CD8-positive, alpha-beta memory T cell (primary cell): ENCODE measurements around the gene SAMD15. TPM values are rescaled to one million over a fixed set of nuclear protein-coding genes. Genes with fewer than 3 reads are reported as not detected.
"Not testable (repeated sequence)": the region's sequence is repeated elsewhere in the genome, so short reads cannot be mapped to it uniquely, and the experiment has no call there.

ENCODE experiments used
- CTCF ChIA-PET: fragments of 350-600 bp; sonication (Branson Sonifier 250); formaldehyde crosslinking; loops from one replicate; lab custom pipeline; 2021; ENCODE audit warnings: antibody characterized with exemption; lab: Charles Lee
- POLR2A ChIA-PET: fragments of 350-600 bp; sonication (Branson Sonifier 250); formaldehyde crosslinking; loops from one replicate; lab custom pipeline; 2021; ENCODE audit warnings: antibody characterized with exemption; lab: Charles Lee
- DNase-seq, 5 donors: peaks; one replicate each; pipeline versions ENCODE4 v3.0.0 to v3.0.0-alpha.2; 2020 to 2022; ENCODE audit warnings: mixed read lengths in 1 of 5
- H3K27ac ChIP-seq: one replicate; pipeline ENCODE4 v1.7.0; 2013; ENCODE audit warnings: low read depth, mild to moderate bottlenecking, low read length, moderate library complexity
- H3K27me3 ChIP-seq: 2 replicates; pipeline ENCODE4 v1.7.0; 2013; ENCODE audit warnings: low read length, mild to moderate bottlenecking; ENCODE audit not compliant: insufficient read depth, poor library complexity, severe bottlenecking
- H3K36me3 ChIP-seq: 2 replicates; pipeline ENCODE4 v1.7.0; 2013; ENCODE audit warnings: mild to moderate bottlenecking, low read length, moderate library complexity; ENCODE audit not compliant: insufficient read depth
- H3K4me1 ChIP-seq: 2 replicates; pipeline ENCODE4 v1.7.0; 2013; ENCODE audit warnings: mild to moderate bottlenecking, low read length, moderate library complexity; ENCODE audit not compliant: insufficient read depth
- H3K4me3 ChIP-seq: 2 replicates; pipeline ENCODE4 v1.7.0; 2013; ENCODE audit warnings: mild to moderate bottlenecking, low read length
- H3K9me3 ChIP-seq: 2 replicates; pipeline ENCODE4 v1.7.0; 2013; ENCODE audit warnings: mild to moderate bottlenecking, low read length
- H3K27ac Mint-ChIP-seq, 8 donors: one replicate each; pipeline ENCODE4 v1.8.0; 2020 to 2021; ENCODE audit warnings: mixed read lengths in 8 of 8, mild to moderate bottlenecking in 6 of 8, inconsistent platforms in 3 of 8, moderate library complexity in 3 of 8
- H3K27me3 Mint-ChIP-seq, 2 donors: one replicate each; pipeline ENCODE4 v1.8.0; 2020 to 2021; ENCODE audit warnings: mixed read lengths in 2 of 2, mild to moderate bottlenecking in 1 of 2, moderate library complexity in 1 of 2
- H3K36me3 Mint-ChIP-seq, 3 donors: one replicate each; pipeline ENCODE4 v1.8.0; 2020 to 2021; ENCODE audit warnings: mixed read lengths in 3 of 3, inconsistent platforms in 1 of 3, mild to moderate bottlenecking in 1 of 3
- H3K4me1 Mint-ChIP-seq, 3 donors: one replicate each; pipeline ENCODE4 v1.8.0; 2020 to 2021; ENCODE audit warnings: mixed read lengths in 3 of 3, inconsistent platforms in 1 of 3, mild to moderate bottlenecking in 1 of 3
- H3K4me3 Mint-ChIP-seq, 7 donors: one replicate each; pipeline ENCODE4 v1.8.0; 2020 to 2021; ENCODE audit warnings: mixed read lengths in 7 of 7, mild to moderate bottlenecking in 6 of 7, moderate library complexity in 4 of 7, inconsistent platforms in 2 of 7
- H3K9me3 Mint-ChIP-seq, 5 donors: one replicate each; pipeline ENCODE4 v1.8.0; 2020 to 2022; ENCODE audit warnings: mixed read lengths in 5 of 5, mild to moderate bottlenecking in 3 of 5, moderate library complexity in 2 of 5, inconsistent platforms in 1 of 5
- polyA plus RNA-seq: library from polyadenylated mRNA; unstranded; fragments of 300-500 nt; fragmentation: Illumina TruSeq; gene quantifications from one replicate; pipeline ENCODE4 v1.2.3, GENCODE V29; 2021
- total RNA-seq, 2 experiments: library from RNA; stranded (reverse); gene quantifications; one replicate each; pipeline ENCODE4 v1.2.3, GENCODE V29; 2021

Gene SAMD15
- total RNA-seq = 1 to 10 TPM in 1 of 2 experiments, under 1 TPM in 1; 0.83 to 1.0 TPM
- 0.08 TPM for polyA plus RNA-seq

- peak within 1 kb of the TSS; percentile 84 for H3K4me3 ChIP-seq
- ChIA-PET CTCF (interaction anchor here (0.7 to 1.4 kb wide), 7 partner anchors 10 to 64 kb away, joined by 3 to 9 read pairs (median 3); partner anchors contain the start of genes GSTZ1 and POMT2), POLR2A (interaction anchor here (0.5 to 1.9 kb wide), 5 partner anchors 18 to 560 kb away, joined by 3 to 21 read pairs (median 3); partner anchors contain the start of genes GSTZ1 and POMT2)
- H3K9me3 Mint-ChIP-seq = no peaks in the 10 kb centered on the region
- H3K27me3 ChIP-seq = no peaks in the 10 kb centered on the region
- H3K27ac Mint-ChIP-seq = peak within 1 kb of the TSS; percentile 64 to 98 (median 91)
- H3K4me1 ChIP-seq = peaks cover 16% of the 10 kb centered on the region
- peak; percentile 78 to 89 (median 84) for DNase-seq
- no peaks in the 10 kb centered on the region for H3K27me3 Mint-ChIP-seq
- no peaks in the 10 kb centered on the region for H3K9me3 ChIP-seq
- peaks cover 27 to 43% (median 41%) of the 10 kb centered on the region in 3 donors for H3K4me1 Mint-ChIP-seq
- peak within 1 kb of the TSS; percentile 76 for H3K27ac ChIP-seq
- H3K36me3 Mint-ChIP-seq = peaks cover 0 to 2% (median 2%) of the 10 kb centered on the region in 3 donors
- H3K4me3 Mint-ChIP-seq = peak within 1 kb of the TSS in 5 of 7 donors; percentile 86 to 93 (median 89)
- H3K36me3 ChIP-seq = no peaks in the 10 kb centered on the region
These were observed at the start of gene SAMD15, which contains the start of gene TMED8 for GRCh38 chr14:77376771-77377501. Gene SAMD15 (plus strand): TSS chr14:77377379. CDS start chr14:77377419, 40 bp downstream. Gene TMED8 (minus strand): TSS chr14:77377094. CDS start chr14:77377053, 41 bp downstream.

GRCh38 chr14:77329872-77330271 lies 47.3 kb upstream of the SAMD15 start:
- Histone ChIP-seq H3K4me3 (no peak overlapping the region), H3K36me3 (no peaks in the 10 kb centered on the region), H3K27me3 (no peaks in the 10 kb centered on the region), H3K9me3 (no peaks in the 10 kb centered on the region), H3K4me1 (no peaks in the 10 kb centered on the region), H3K27ac (no peak overlapping the region)
- H3K9me3 Mint-ChIP-seq = no peaks in the 10 kb centered on the region
- ChIA-PET POLR2A (no interaction called here), CTCF (interaction anchor here (1.2 to 2.4 kb wide), 2 partner anchors 9 to 14 kb away, joined by 3 to 9 read pairs; partner anchors contain the start of genes GSTZ1 and POMT2)
- H3K4me3 Mint-ChIP-seq = no peak overlapping the region
- H3K27ac Mint-ChIP-seq = no peak overlapping the region
- H3K4me1 Mint-ChIP-seq = no peaks in the 10 kb centered on the region
- no peaks in the 10 kb centered on the region for H3K36me3 Mint-ChIP-seq
- no peak for DNase-seq
- no peaks in the 10 kb centered on the region for H3K27me3 Mint-ChIP-seq

- no peaks in the 10 kb centered on the region for H3K36me3 ChIP-seq
- CTCF ChIA-PET = no interaction called here
- no peak overlapping the region for H3K27ac ChIP-seq
- H3K9me3 Mint-ChIP-seq = no peaks in the 10 kb centered on the region
- no peaks in the 10 kb centered on the region for H3K27me3 ChIP-seq
- no peak overlapping the region for H3K27ac Mint-ChIP-seq
- POLR2A ChIA-PET = no interaction called here
- peaks cover 0 to 17% (median 6%) of the 10 kb centered on the region in 3 donors for H3K36me3 Mint-ChIP-seq
- no peaks in the 10 kb centered on the region for H3K4me1 ChIP-seq
- H3K4me3 ChIP-seq = no peak overlapping the region
- no peak overlapping the region for H3K4me3 Mint-ChIP-seq
- no peaks in the 10 kb centered on the region for H3K27me3 Mint-ChIP-seq
- no peak for DNase-seq
- H3K9me3 ChIP-seq = no peaks in the 10 kb centered on the region
- no peaks in the 10 kb centered on the region for H3K4me1 Mint-ChIP-seq
These were observed 41.6 kb upstream of the SAMD15 start for GRCh38 chr14:77335576-77335975.

GRCh38 chr14:77337255-77337654 lies 39.9 kb upstream of the SAMD15 start:
- H3K9me3 ChIP-seq, DNase-seq, H3K9me3 Mint-ChIP-seq, H3K36me3 ChIP-seq, H3K4me3 ChIP-seq, H3K27me3 Mint-ChIP-seq, H3K4me3 Mint-ChIP-seq, H3K27ac ChIP-seq, H3K4me1 Mint-ChIP-seq, CTCF ChIA-PET, H3K4me1 ChIP-seq, H3K27me3 ChIP-seq, POLR2A ChIA-PET: not testable (repeated sequence)
- Mint-ChIP-seq H3K36me3 (peaks cover 7 to 34% (median 13%) of the 10 kb centered on the region in 3 donors), H3K27ac (peak overlapping the region in 3 of 8 donors; percentile 38 to 47 (median 47))

- H3K27me3 ChIP-seq = no peaks in the 10 kb centered on the region
- no peaks in the 10 kb centered on the region for H3K9me3 Mint-ChIP-seq
- no peak overlapping the region for H3K4me3 Mint-ChIP-seq
- H3K36me3 Mint-ChIP-seq = peaks cover 7 to 40% (median 16%) of the 10 kb centered on the region in 3 donors
- POLR2A ChIA-PET = no interaction called here
- no peaks in the 10 kb centered on the region for H3K4me1 Mint-ChIP-seq
- no peak overlapping the region for H3K4me3 ChIP-seq
- DNase-seq = no peak
- H3K9me3 ChIP-seq = no peaks in the 10 kb centered on the region
- H3K27me3 Mint-ChIP-seq = no peaks in the 10 kb centered on the region
- CTCF ChIA-PET = no interaction called here
- peaks cover 5% of the 10 kb centered on the region for H3K36me3 ChIP-seq
- no peak overlapping the region for H3K27ac Mint-ChIP-seq
- no peak overlapping the region for H3K27ac ChIP-seq
- H3K4me1 ChIP-seq = no peaks in the 10 kb centered on the region
These were observed 39.3 kb upstream of the SAMD15 start for GRCh38 chr14:77337880-77338279.

- no peak overlapping the region for H3K4me3 Mint-ChIP-seq
- Histone ChIP-seq H3K27me3 (no peaks in the 10 kb centered on the region), H3K4me3 (no peak overlapping the region), H3K4me1 (no peaks in the 10 kb centered on the region), H3K9me3 (no peaks in the 10 kb centered on the region), H3K36me3 (peaks cover 5% of the 10 kb centered on the region), H3K27ac (no peak overlapping the region)
- peaks cover 7 to 44% (median 19%) of the 10 kb centered on the region in 3 donors for H3K36me3 Mint-ChIP-seq
- no peak overlapping the region for H3K27ac Mint-ChIP-seq
- CTCF ChIA-PET = no interaction called here
- H3K27me3 Mint-ChIP-seq = no peaks in the 10 kb centered on the region
- POLR2A ChIA-PET = no interaction called here
- no peak for DNase-seq
- no peaks in the 10 kb centered on the region for H3K9me3 Mint-ChIP-seq
- H3K4me1 Mint-ChIP-seq = no peaks in the 10 kb centered on the region
These were observed 38.9 kb upstream of the SAMD15 start for GRCh38 chr14:77338302-77338701.

GRCh38 chr14:77339407-77339806 lies 37.8 kb upstream of the SAMD15 start:
- no peak overlapping the region for H3K4me3 ChIP-seq
- ChIA-PET POLR2A (no interaction called here), CTCF (no interaction called here)
- H3K4me1 ChIP-seq = no peaks in the 10 kb centered on the region
- Mint-ChIP-seq H3K27me3 (no peaks in the 10 kb centered on the region), H3K36me3 (peaks cover 7 to 56% (median 25%) of the 10 kb centered on the region in 3 donors), H3K4me3 (no peak overlapping the region), H3K4me1 (no peaks in the 10 kb centered on the region), H3K9me3 (no peaks in the 10 kb centered on the region), H3K27ac (peak overlapping the region in 1 of 8 donors; percentile 12)
- H3K9me3 ChIP-seq = no peaks in the 10 kb centered on the region
- H3K27ac ChIP-seq = no peak overlapping the region
- no peaks in the 10 kb centered on the region for H3K27me3 ChIP-seq
- peaks cover 5% of the 10 kb centered on the region for H3K36me3 ChIP-seq
- no peak for DNase-seq

GRCh38 chr14:77340389-77340788 lies 36.8 kb upstream of the SAMD15 start:
- H3K27ac Mint-ChIP-seq = no peak overlapping the region
- H3K4me1 ChIP-seq = no peaks in the 10 kb centered on the region
- peaks cover 5% of the 10 kb centered on the region for H3K36me3 ChIP-seq
- no peaks in the 10 kb centered on the region for H3K27me3 Mint-ChIP-seq
- H3K9me3 ChIP-seq = no peaks in the 10 kb centered on the region
- H3K4me3 Mint-ChIP-seq = no peak overlapping the region
- H3K27ac ChIP-seq = no peak overlapping the region
- DNase-seq = no peak
- ChIA-PET CTCF (no interaction called here), POLR2A (no interaction called here)
- H3K4me3 ChIP-seq = no peak overlapping the region
- H3K36me3 Mint-ChIP-seq = peaks cover 7 to 58% (median 25%) of the 10 kb centered on the region in 3 donors
- no peaks in the 10 kb centered on the region for H3K9me3 Mint-ChIP-seq
- H3K27me3 ChIP-seq = no peaks in the 10 kb centered on the region
- no peaks in the 10 kb centered on the region for H3K4me1 Mint-ChIP-seq
